Activated CD4-positive, alpha-beta T cell treated with anti-CD3 and anti-CD28 coated beads, Interleukin-2, amount 50 U/mL, for 16 hours (primary cell): Measurements from ENCODE around the gene ACLY.
"Not testable (repeated sequence)": the region's sequence is repeated elsewhere in the genome, so short reads cannot be mapped to it uniquely, and the experiment has no call there.

Experiments used
- DNase-seq: peaks from one replicate; pipeline ENCODE4 v3.0.0-alpha.2; 2020

Gene ACLY

GRCh38 chr17:41909088-41909487 is 9.7 kb downstream of the ACLY start:
- no peak for DNase-seq

- DNase-seq: no peak
These were observed 10.9 kb downstream of the ACLY start for GRCh38 chr17:41907633-41908539.

GRCh38 chr17:41907185-41907556 is 11.6 kb downstream of the ACLY start:
- no peak for DNase-seq

- no peak for DNase-seq
These were observed 12.1 kb downstream of the ACLY start for GRCh38 chr17:41906465-41907184.

- DNase-seq: no peak
These were observed 13.6 kb downstream of the ACLY start for GRCh38 chr17:41905172-41905571.

GRCh38 chr17:41904242-41904841 is 14.4 kb downstream of the ACLY start:
- no peak for DNase-seq

- DNase-seq: no peak
These were observed 17.1 kb downstream of the ACLY start for GRCh38 chr17:41901646-41902045.

- DNase-seq: no peak
These were observed 22.0 kb downstream of the ACLY start for GRCh38 chr17:41896726-41897125.

- no peak for DNase-seq
These were observed 23.1 kb downstream of the ACLY start for GRCh38 chr17:41895617-41896016.

GRCh38 chr17:41894791-41895331 is 23.9 kb downstream of the ACLY start:
- no peak for DNase-seq

GRCh38 chr17:41893384-41893783 is 25.4 kb downstream of the ACLY start:
- no peak for DNase-seq

- no peak for DNase-seq
These were observed 26.8 kb downstream of the ACLY start for GRCh38 chr17:41892021-41892376.

- no peak for DNase-seq
These were observed 27.4 kb downstream of the ACLY start for GRCh38 chr17:41891135-41892020.

- no peak for DNase-seq
These were observed 30.3 kb downstream of the ACLY start for GRCh38 chr17:41888332-41888965.

- no peak for DNase-seq
These were observed 33.0 kb downstream of the ACLY start for GRCh38 chr17:41885733-41886132.

- DNase-seq: no peak
These were observed 36.0 kb downstream of the ACLY start for GRCh38 chr17:41882756-41883155.

- DNase-seq: no peak
These were observed 38.6 kb downstream of the ACLY start for GRCh38 chr17:41880130-41880529.

GRCh38 chr17:41874293-41874670 is 44.5 kb downstream of the ACLY start:
- not testable (repeated sequence) for DNase-seq

- DNase-seq: no peak
These were observed 45.0 kb downstream of the ACLY start for GRCh38 chr17:41873559-41874292.

- DNase-seq: no peak
These were observed 47.0 kb downstream of the ACLY start for GRCh38 chr17:41871789-41872188.

GRCh38 chr17:41870627-41871026 is 48.1 kb downstream of the ACLY start:
- DNase-seq: no peak
